KMS-11 (cell line): ENCODE data around the gene TMC6.

Source experiments
- H2AFZ ChIP-seq: fragments of 200-600 bp; sonication (generic); 2 replicates; pipeline ENCODE4 v1.6.1; 2016; ENCODE audit warnings: antibody characterized with exemption, mixed run types, low read depth
- H3K27ac ChIP-seq: fragments of 200-600 bp; sonication (generic); 2 replicates; pipeline ENCODE4 v1.6.1; 2016; ENCODE audit warnings: mild to moderate bottlenecking, mixed run types
- H3K27me3 ChIP-seq: fragments of 200-600 bp; sonication (generic); 2 replicates; pipeline ENCODE4 v1.6.1; 2017; ENCODE audit warnings: mild to moderate bottlenecking, low read depth, mixed run types, moderate library complexity; ENCODE audit not compliant: insufficient read depth
- H3K36me3 ChIP-seq: fragments of 200-600 bp; sonication (generic); 2 replicates; pipeline ENCODE4 v1.6.1; 2017; ENCODE audit warnings: mild to moderate bottlenecking, mixed run types; ENCODE audit not compliant: insufficient read depth
- H3K4me1 ChIP-seq: fragments of 200-600 bp; sonication (generic); 2 replicates; pipeline ENCODE4 v1.6.1; 2016; ENCODE audit warnings: mild to moderate bottlenecking, low read depth, mixed run types; ENCODE audit not compliant: poor library complexity, severe bottlenecking
- H3K4me2 ChIP-seq: fragments of 200-600 bp; sonication (generic); 2 replicates; pipeline ENCODE4 v1.7.0; 2016; ENCODE audit warnings: mild to moderate bottlenecking, mixed run types
- H3K4me3 ChIP-seq: fragments of 200-600 bp; sonication (generic); IDR thresholded peaks from 2 replicates; pipeline ENCODE4 v1.6.1; 2017; ENCODE audit warnings: low read depth, low read length, mixed read lengths; ENCODE audit not compliant: insufficient read depth
- H3K79me2 ChIP-seq: fragments of 200-600 bp; sonication (generic); 2 replicates; pipeline ENCODE4 v1.6.1; 2016; ENCODE audit warnings: low read depth, mixed run types; ENCODE audit not compliant: insufficient read depth
- H3K9ac ChIP-seq: fragments of 200-600 bp; sonication (generic); 2 replicates; pipeline ENCODE4 v1.6.1; 2016; ENCODE audit warnings: mild to moderate bottlenecking, mixed run types
- H4K20me1 ChIP-seq: fragments of 200-600 bp; sonication (generic); 2 replicates; pipeline ENCODE4 v1.6.1; 2016; ENCODE audit warnings: mild to moderate bottlenecking, mixed run types; ENCODE audit not compliant: insufficient read depth
- TF ChIP-seq, protein P1 (sequence below): fragments of 200-600 bp; sonication (generic); conservative IDR thresholded peaks from 2 replicates; pipeline ENCODE4 v1.6.1; 2017; ENCODE audit warnings: low read depth, mild to moderate bottlenecking, antibody characterized with exemption, low read length, moderate library complexity, mixed read lengths

Gene TMC6

DNA sequence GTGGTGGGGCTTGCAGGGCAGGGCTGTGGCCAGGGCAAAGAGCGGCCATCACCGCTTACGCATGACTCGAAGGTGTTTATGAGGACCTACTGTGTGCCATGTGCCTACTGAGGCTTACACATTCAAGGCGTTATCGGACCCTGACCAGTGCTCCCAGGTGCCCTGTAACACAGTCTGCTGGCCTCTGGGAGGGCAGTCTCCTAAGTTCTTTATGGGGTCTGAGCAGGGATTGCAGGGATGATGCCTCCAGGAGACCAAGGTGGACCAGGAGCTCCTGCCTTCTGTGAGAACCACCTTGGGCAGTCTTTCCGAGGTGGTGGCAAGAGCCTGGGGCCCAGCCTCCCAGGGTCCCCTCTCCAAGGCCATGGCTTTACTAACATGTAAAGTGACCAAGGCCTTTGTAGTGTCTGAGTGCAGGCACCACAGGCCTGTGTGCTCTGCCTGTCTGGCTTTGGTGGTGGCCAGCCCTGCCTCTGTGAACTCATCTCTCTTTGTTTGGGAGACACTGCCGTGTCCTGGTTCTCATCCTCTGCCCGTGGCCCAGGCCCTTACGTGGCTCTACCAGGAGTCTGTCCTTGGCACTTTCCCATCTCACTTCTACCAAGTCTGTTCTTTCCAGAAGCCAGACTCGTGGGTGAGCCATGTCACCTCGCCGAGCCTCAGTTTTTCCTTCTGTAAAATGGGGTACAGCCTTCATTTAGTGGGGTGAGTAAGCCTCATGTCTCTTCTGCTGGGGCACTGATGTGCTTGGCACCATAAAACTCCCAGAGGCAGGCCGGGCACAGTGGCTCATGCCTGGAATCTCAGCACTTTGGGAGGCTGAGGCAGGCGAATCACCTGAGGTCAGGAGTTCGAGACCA lies 36.4 kb upstream of the TMC6 start:
- H3K27me3 ChIP-seq: no peaks in the 10 kb centered on the region
- no peaks in the 10 kb centered on the region for H4K20me1 ChIP-seq
- no peak overlapping the region for H3K9ac ChIP-seq
- H3K4me1 ChIP-seq: peaks cover 23% of the 10 kb centered on the region
- H3K4me3 ChIP-seq: no peak overlapping the region
- H3K27ac ChIP-seq: no peak overlapping the region
- peaks cover 20% of the 10 kb centered on the region for H3K79me2 ChIP-seq
- H3K36me3 ChIP-seq: no peaks in the 10 kb centered on the region
- H2AFZ ChIP-seq: no peak overlapping the region
- TF ChIP-seq, protein P1, sequence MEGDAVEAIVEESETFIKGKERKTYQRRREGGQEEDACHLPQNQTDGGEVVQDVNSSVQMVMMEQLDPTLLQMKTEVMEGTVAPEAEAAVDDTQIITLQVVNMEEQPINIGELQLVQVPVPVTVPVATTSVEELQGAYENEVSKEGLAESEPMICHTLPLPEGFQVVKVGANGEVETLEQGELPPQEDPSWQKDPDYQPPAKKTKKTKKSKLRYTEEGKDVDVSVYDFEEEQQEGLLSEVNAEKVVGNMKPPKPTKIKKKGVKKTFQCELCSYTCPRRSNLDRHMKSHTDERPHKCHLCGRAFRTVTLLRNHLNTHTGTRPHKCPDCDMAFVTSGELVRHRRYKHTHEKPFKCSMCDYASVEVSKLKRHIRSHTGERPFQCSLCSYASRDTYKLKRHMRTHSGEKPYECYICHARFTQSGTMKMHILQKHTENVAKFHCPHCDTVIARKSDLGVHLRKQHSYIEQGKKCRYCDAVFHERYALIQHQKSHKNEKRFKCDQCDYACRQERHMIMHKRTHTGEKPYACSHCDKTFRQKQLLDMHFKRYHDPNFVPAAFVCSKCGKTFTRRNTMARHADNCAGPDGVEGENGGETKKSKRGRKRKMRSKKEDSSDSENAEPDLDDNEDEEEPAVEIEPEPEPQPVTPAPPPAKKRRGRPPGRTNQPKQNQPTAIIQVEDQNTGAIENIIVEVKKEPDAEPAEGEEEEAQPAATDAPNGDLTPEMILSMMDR: no peak
- no peak overlapping the region for H3K4me2 ChIP-seq

GRCh38 chr17:78163881-78164747 lies 35.6 kb upstream of the TMC6 start:
- H3K27ac ChIP-seq: no peak overlapping the region

GRCh38 chr17:78159575-78160158 lies 31.1 kb upstream of the TMC6 start:
- H3K36me3 ChIP-seq: no peaks in the 10 kb centered on the region
- no peak overlapping the region for H2AFZ ChIP-seq
- H3K4me1 ChIP-seq: peaks cover 37% of the 10 kb centered on the region
- H3K27me3 ChIP-seq: no peaks in the 10 kb centered on the region
- H3K9ac ChIP-seq: no peak overlapping the region
- TF ChIP-seq, protein P1: no peak
- H4K20me1 ChIP-seq: no peaks in the 10 kb centered on the region
- H3K27ac ChIP-seq: no peak overlapping the region
- H3K4me3 ChIP-seq: no peak overlapping the region
- no peaks in the 10 kb centered on the region for H3K79me2 ChIP-seq
- no peak overlapping the region for H3K4me2 ChIP-seq

More at GRCh38 chr17:78163881-78164747, 35.6 kb upstream of the TMC6 start:
- TF ChIP-seq, protein P1: no peak
- Histone ChIP-seq H3K27me3 (no peaks in the 10 kb centered on the region), H3K36me3 (no peaks in the 10 kb centered on the region), H3K9ac (no peak overlapping the region), H3K4me2 (no peak overlapping the region), H3K79me2 (peaks cover 12% of the 10 kb centered on the region), H3K4me1 (peaks cover 28% of the 10 kb centered on the region), H2AFZ (no peak overlapping the region), H4K20me1 (no peaks in the 10 kb centered on the region), H3K4me3 (no peak overlapping the region)
